T-helper 1 cell treated with Interleukin-12 subunit alpha and Interleukin-12 subunit beta and Interleukin-4 antibody, amounts not matched to agents 30 μg/mL and 1 μg/mL, for 36 hours (primary cell): ENCODE data around the gene AAMDC.
"Not testable (repeated sequence)": the region's sequence is repeated elsewhere in the genome, so short reads cannot be mapped to it uniquely, and the experiment has no call there.

Experiments used
- H3K27ac Mint-ChIP-seq: one replicate; pipeline ENCODE4 v1.8.0; 2021; ENCODE audit warnings: mild to moderate bottlenecking, mixed read lengths
- H3K27me3 Mint-ChIP-seq: one replicate; pipeline ENCODE4 v1.8.0; 2021; ENCODE audit warnings: low read depth, mixed read lengths
- H3K36me3 Mint-ChIP-seq: one replicate; pipeline ENCODE4 v1.8.0; 2021; ENCODE audit warnings: low read depth, mixed read lengths
- H3K4me1 Mint-ChIP-seq: one replicate; pipeline ENCODE4 v1.8.0; 2021; ENCODE audit warnings: low read depth, mixed read lengths
- H3K4me3 Mint-ChIP-seq: one replicate; pipeline ENCODE4 v1.8.0; 2021; ENCODE audit warnings: mild to moderate bottlenecking, moderate library complexity, mixed read lengths
- H3K9me3 Mint-ChIP-seq: one replicate; pipeline ENCODE4 v1.8.0; 2021; ENCODE audit warnings: mixed read lengths

AAMDC gene

GRCh38 chr11:77851503-77851902 is 30.6 kb downstream of the AAMDC start:
- Mint-ChIP-seq H3K27ac (no peak overlapping the region), H3K4me3 (no peak overlapping the region), H3K4me1 (no peaks in the 10 kb centered on the region), H3K36me3 (peaks cover 24% of the 10 kb centered on the region), H3K27me3 (no peaks in the 10 kb centered on the region), H3K9me3 (peaks cover 12% of the 10 kb centered on the region)

- H3K4me1 Mint-ChIP-seq, result no peaks in the 10 kb centered on the region
- H3K9me3 Mint-ChIP-seq, result peaks cover 16% of the 10 kb centered on the region
- no peak overlapping the region for H3K4me3 Mint-ChIP-seq
- H3K36me3 Mint-ChIP-seq, result peaks cover 25% of the 10 kb centered on the region
- no peaks in the 10 kb centered on the region for H3K27me3 Mint-ChIP-seq
- H3K27ac Mint-ChIP-seq, result no peak overlapping the region
These were observed 33.9 kb downstream of the AAMDC start for GRCh38 chr11:77854838-77855237.

GRCh38 chr11:77857906-77858457 is 37.0 kb downstream of the AAMDC start:
- H3K4me1 Mint-ChIP-seq, H3K4me3 Mint-ChIP-seq, H3K27ac Mint-ChIP-seq, H3K27me3 Mint-ChIP-seq: not testable (repeated sequence)
- peaks cover 21% of the 10 kb centered on the region for H3K36me3 Mint-ChIP-seq
- peaks cover 15% of the 10 kb centered on the region for H3K9me3 Mint-ChIP-seq

DNA sequence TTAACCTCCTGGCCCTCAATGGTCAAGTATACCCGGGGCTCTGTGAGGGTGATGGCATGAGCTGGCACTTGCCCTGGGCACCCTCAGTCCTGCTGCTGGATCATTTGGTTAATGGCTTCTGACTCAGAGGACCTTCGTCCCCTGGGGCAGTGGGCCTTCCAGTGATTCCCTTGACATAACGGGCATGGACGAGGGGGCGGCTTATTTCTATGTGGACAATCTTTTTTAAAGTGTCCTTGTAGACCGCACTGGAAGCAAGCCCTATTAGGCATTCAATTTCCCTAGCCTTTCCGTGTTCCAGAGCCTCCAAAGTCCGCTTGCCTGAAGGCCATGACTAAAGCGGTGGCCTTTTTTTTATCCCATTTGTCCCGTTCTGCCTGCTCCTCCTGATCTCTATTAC is 40.5 kb downstream of the AAMDC start:
- not testable (repeated sequence) for H3K4me3 Mint-ChIP-seq, H3K9me3 Mint-ChIP-seq, H3K27me3 Mint-ChIP-seq, H3K27ac Mint-ChIP-seq, H3K4me1 Mint-ChIP-seq, H3K36me3 Mint-ChIP-seq

- H3K9me3 Mint-ChIP-seq, result no peaks in the 10 kb centered on the region
- no peaks in the 10 kb centered on the region for H3K4me1 Mint-ChIP-seq
- H3K4me3 Mint-ChIP-seq, result no peak overlapping the region
- H3K27ac Mint-ChIP-seq, result no peak overlapping the region
- no peaks in the 10 kb centered on the region for H3K27me3 Mint-ChIP-seq
- H3K36me3 Mint-ChIP-seq, result peaks cover 5% of the 10 kb centered on the region
These were observed 44.9 kb downstream of the AAMDC start for GRCh38 chr11:77865805-77866204.

GRCh38 chr11:77866336-77866735 is 45.4 kb downstream of the AAMDC start:
- Mint-ChIP-seq H3K27me3 (no peaks in the 10 kb centered on the region), H3K4me1 (no peaks in the 10 kb centered on the region), H3K9me3 (no peaks in the 10 kb centered on the region), H3K27ac (no peak overlapping the region), H3K4me3 (no peak overlapping the region), H3K36me3 (peaks cover 6% of the 10 kb centered on the region)

DNA sequence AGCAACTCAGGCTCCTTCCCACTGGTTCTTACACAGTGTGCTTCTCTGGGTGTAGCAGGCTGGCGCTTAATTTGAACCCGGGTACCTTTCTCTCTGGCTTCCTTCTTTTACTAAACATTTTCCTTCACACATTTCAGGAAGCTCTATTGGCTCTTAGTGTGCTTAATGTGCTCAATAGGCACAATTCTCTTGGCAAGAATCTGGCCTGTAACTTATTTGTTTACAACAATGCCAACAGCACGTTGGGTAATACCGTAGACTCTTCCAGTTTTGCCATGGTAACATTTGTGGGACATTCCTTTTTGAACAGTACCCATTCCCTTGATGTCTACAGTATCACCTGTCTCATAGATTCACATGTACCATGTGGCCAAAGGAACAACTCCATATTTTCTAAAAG is 47.8 kb downstream of the AAMDC start:
- Mint-ChIP-seq H3K4me1 (no peaks in the 10 kb centered on the region), H3K4me3 (no peak overlapping the region), H3K27ac (no peak overlapping the region), H3K36me3 (peaks cover 10% of the 10 kb centered on the region), H3K27me3 (no peaks in the 10 kb centered on the region), H3K9me3 (no peaks in the 10 kb centered on the region)

- peaks cover 8% of the 10 kb centered on the region for H3K36me3 Mint-ChIP-seq
- H3K27ac Mint-ChIP-seq, result no peak overlapping the region
- H3K9me3 Mint-ChIP-seq, result no peaks in the 10 kb centered on the region
- no peaks in the 10 kb centered on the region for H3K27me3 Mint-ChIP-seq
- H3K4me1 Mint-ChIP-seq, result no peaks in the 10 kb centered on the region
- H3K4me3 Mint-ChIP-seq, result no peak overlapping the region
These were observed 50.9 kb downstream of the AAMDC start for GRCh38 chr11:77871855-77872254.

GRCh38 chr11:77873345-77873744 is 52.4 kb downstream of the AAMDC start:
- Mint-ChIP-seq H3K27ac (no peak overlapping the region), H3K4me3 (no peak overlapping the region), H3K36me3 (peaks cover 8% of the 10 kb centered on the region), H3K4me1 (no peaks in the 10 kb centered on the region), H3K27me3 (no peaks in the 10 kb centered on the region), H3K9me3 (no peaks in the 10 kb centered on the region)

DNA sequence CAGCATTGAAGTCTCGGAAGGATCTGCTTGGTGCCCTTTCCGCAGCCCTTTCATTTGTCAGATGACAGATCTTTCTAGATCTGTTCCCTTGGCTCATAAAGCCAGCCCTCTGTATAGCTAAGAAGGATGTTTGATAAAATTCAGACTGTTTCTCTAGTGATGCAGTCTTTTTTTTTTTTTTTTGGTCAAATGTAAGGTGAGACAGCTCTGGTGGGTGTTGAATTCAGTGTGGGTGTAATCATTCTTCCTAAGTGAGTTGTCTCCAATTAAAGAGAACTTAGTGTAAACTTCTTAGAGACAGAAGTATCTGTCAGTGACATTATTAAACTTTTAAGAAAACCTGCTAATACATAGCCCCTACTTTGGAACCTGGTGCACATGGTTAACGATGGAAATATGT is 53.3 kb downstream of the AAMDC start:
- H3K36me3 Mint-ChIP-seq, result peaks cover 6% of the 10 kb centered on the region
- no peaks in the 10 kb centered on the region for H3K27me3 Mint-ChIP-seq

GRCh38 chr11:77876045-77876444 is 55.1 kb downstream of the AAMDC start:
- Mint-ChIP-seq H3K36me3 (peaks cover 13% of the 10 kb centered on the region), H3K27me3 (no peaks in the 10 kb centered on the region), H3K4me1 (peaks cover 10% of the 10 kb centered on the region), H3K27ac (no peak overlapping the region), H3K4me3 (no peak overlapping the region), H3K9me3 (no peaks in the 10 kb centered on the region)

More for the DNA sequence above, 53.3 kb downstream of the AAMDC start:
- Mint-ChIP-seq H3K4me3 (no peak overlapping the region), H3K9me3 (no peaks in the 10 kb centered on the region), H3K27ac (no peak overlapping the region), H3K4me1 (peaks cover 3% of the 10 kb centered on the region)

DNA sequence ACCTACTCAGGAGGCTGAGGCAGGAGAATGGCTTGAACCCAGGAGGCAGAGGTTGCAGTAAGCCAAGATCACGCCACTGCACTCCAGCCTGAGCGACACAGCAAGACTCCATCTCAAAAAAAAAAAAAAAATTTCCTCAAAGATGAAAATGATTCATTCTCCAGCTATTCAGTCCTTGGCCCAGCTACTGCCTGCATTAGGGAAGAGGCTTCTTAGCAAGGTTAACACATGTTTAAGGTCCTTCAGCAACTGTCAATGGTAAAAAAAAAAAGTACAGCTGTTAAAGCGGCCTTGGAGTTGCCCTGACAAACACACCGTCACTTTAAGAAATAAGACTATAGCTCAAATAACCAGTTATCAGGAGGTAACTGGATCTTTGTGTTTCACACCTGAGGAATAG is 57.3 kb downstream of the AAMDC start:
- H3K27me3 Mint-ChIP-seq, H3K36me3 Mint-ChIP-seq, H3K9me3 Mint-ChIP-seq, H3K4me1 Mint-ChIP-seq, H3K4me3 Mint-ChIP-seq, H3K27ac Mint-ChIP-seq: not testable (repeated sequence)

DNA sequence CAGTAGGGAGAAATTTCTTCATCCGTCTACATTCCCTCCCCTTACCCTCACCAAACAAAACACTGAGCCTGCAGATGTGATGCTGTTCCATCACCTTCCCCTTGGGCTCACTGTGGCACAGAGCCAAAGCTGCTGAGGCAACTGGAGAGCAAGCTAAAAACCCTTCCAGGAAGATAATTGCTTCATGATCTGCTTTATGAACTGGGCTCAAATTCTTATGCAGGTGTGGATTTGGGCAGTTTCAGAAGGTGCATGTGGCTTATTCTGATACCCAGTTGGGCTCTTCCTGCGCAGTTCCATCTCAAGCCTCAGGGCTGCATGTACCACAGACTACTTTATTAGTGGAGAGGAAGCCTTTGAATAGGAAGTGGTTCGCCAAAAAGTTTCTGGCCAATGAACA is 58.3 kb downstream of the AAMDC start:
- Mint-ChIP-seq H3K4me1 (peaks cover 10% of the 10 kb centered on the region), H3K4me3 (no peak overlapping the region), H3K27ac (no peak overlapping the region), H3K27me3 (no peaks in the 10 kb centered on the region), H3K36me3 (peaks cover 18% of the 10 kb centered on the region), H3K9me3 (no peaks in the 10 kb centered on the region)

DNA sequence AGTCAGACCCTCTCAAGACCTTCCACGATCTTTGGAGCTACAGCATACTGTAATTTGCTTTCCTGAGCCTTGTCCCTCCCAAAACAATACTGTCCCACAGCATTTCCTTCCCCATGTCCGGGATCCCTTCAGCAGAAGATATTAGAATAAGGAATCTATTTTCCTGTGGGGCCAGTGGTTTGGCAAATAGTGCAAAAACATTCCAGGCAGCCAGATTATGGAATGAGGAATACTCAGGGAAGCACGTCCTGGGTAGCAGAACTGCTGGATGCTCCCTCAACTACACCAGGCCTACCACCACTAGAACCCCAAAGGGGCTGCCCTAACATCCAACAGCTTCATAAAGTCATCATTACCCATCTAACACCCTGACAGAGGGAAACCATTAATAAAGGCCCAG is 61.5 kb downstream of the AAMDC start:
- Mint-ChIP-seq H3K9me3 (no peaks in the 10 kb centered on the region), H3K4me3 (no peak overlapping the region), H3K4me1 (peaks cover 10% of the 10 kb centered on the region), H3K27ac (no peak overlapping the region), H3K27me3 (no peaks in the 10 kb centered on the region), H3K36me3 (peaks cover 20% of the 10 kb centered on the region)

DNA sequence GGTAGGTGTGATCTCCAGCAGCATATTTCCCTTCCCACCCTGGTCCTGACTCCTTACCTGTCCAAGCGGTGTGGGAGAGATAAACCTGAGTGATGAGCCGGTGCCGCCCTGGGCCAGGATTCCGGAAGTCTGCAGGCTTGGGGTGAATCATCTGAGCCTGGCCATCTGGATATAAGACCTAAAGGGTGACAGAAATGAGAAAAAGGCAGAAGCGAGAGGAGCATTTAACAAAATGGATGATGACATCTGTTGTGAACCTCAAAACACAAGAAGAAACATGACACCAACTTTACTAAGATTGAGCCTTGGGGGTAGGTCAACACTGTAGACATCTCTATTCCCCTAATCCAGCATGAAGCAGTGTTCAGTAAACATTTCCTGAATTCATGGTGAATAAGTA is 62.8 kb downstream of the AAMDC start:
- H3K4me3 Mint-ChIP-seq, result no peak overlapping the region
- H3K36me3 Mint-ChIP-seq, result peaks cover 25% of the 10 kb centered on the region
- H3K27ac Mint-ChIP-seq, result no peak overlapping the region
- H3K9me3 Mint-ChIP-seq, result no peaks in the 10 kb centered on the region
- H3K4me1 Mint-ChIP-seq, result peaks cover 10% of the 10 kb centered on the region
- no peaks in the 10 kb centered on the region for H3K27me3 Mint-ChIP-seq

DNA sequence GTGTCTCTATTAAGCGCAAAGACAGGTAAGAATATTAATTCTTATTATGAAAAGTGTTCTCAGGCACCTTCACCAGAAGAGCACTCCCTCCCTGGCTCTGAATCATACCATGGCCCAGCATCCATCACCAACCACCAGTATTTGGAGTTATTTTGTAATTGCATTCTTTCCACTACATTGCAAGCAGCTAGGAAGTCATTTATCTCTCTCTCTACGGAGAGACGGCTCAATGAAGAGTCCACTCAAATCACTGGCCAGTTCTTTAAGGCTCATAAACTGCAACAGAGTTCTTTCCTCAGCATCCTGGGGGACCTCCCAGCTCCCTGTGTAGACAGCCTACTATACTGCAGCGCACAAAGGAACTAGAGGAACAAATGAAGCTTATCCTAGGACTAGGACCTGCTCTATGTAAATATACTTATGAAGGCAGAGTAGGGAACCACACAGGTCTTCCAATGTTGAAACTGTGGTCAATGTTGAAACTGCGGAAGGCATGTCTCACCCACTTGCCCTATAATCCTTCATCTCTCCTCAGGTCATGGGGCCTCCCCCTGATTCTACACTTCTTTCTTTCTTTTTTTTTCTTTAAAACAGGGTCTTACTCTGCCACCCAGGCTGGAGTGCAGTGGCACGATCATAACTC is 63.4 kb downstream of the AAMDC start:
- peaks cover 29% of the 10 kb centered on the region for H3K36me3 Mint-ChIP-seq
- peaks cover 6% of the 10 kb centered on the region for H3K4me1 Mint-ChIP-seq
- no peak overlapping the region for H3K27ac Mint-ChIP-seq
- no peaks in the 10 kb centered on the region for H3K27me3 Mint-ChIP-seq
- no peak overlapping the region for H3K4me3 Mint-ChIP-seq
- H3K9me3 Mint-ChIP-seq, result no peaks in the 10 kb centered on the region
